Ectodermal cell (in vitro differentiated cells): ENCODE results near the gene USP2.
A peak's percentile ranks its signal among the peaks of the same experiment; 100 is the strongest.

Experiments
- H3K27ac ChIP-seq: 2 replicates; pipeline ENCODE4 v1.7.0; 2013; ENCODE audit warnings: mild to moderate bottlenecking, low read depth, low read length; ENCODE audit not compliant: insufficient read depth, poor library complexity, severe bottlenecking
- H3K27me3 ChIP-seq: 2 replicates; pipeline ENCODE4 v1.7.0; 2013; ENCODE audit warnings: mild to moderate bottlenecking, low read length; ENCODE audit not compliant: insufficient read depth, control insufficient read depth, poor library complexity, severe bottlenecking
- H3K36me3 ChIP-seq: one replicate; pipeline ENCODE4 v1.7.0; 2013; ENCODE audit warnings: low read length; ENCODE audit not compliant: control insufficient read depth, insufficient read depth
- H3K4me1 ChIP-seq: one replicate; pipeline ENCODE4 v1.7.0; 2013; ENCODE audit warnings: low read length; ENCODE audit not compliant: control insufficient read depth, insufficient read depth
- H3K4me3 ChIP-seq: 2 replicates; pipeline ENCODE4 v1.7.0; 2013; ENCODE audit warnings: low read depth, low read length, control low read depth; ENCODE audit not compliant: insufficient read depth
- H3K9me3 ChIP-seq: 2 replicates; pipeline ENCODE4 v1.7.0; 2013; ENCODE audit warnings: mild to moderate bottlenecking, low read length, moderate library complexity; ENCODE audit not compliant: control insufficient read depth
- WGBS, 2 experiments: methylation state at CpG; one replicate each; pipeline ENCODE4 v1.1.7; 2013; ENCODE audit warnings: missing lambda C conversion rate in 2 of 2; 5-methylcytosine and 5-hydroxymethylcytosine counted together

The USP2 gene

GRCh38 chr11:119421351-119421750, 39.9 kb upstream of the USP2 start:
- no peaks in the 10 kb centered on the region for H3K27me3 ChIP-seq
- H3K36me3 ChIP-seq = peaks cover 12% of the 10 kb centered on the region
- H3K4me1 ChIP-seq = peaks cover 5% of the 10 kb centered on the region
- no peak overlapping the region for H3K27ac ChIP-seq
- H3K4me3 ChIP-seq = peak overlapping the region; percentile 75
- WGBS, 2 experiments = 8 to 12% methylated on average over 6 to 7 of the region's 8 CpGs
- no peaks in the 10 kb centered on the region for H3K9me3 ChIP-seq

GRCh38 chr11:119420631-119421030, 39.1 kb upstream of the USP2 start:
- no peaks in the 10 kb centered on the region for H3K27me3 ChIP-seq
- no peak overlapping the region for H3K4me3 ChIP-seq
- WGBS, 2 experiments = 86 to 90% methylated on average over 8 of the region's 8 CpGs
- peaks cover 12% of the 10 kb centered on the region for H3K36me3 ChIP-seq
- peaks cover 5% of the 10 kb centered on the region for H3K4me1 ChIP-seq
- no peaks in the 10 kb centered on the region for H3K9me3 ChIP-seq
- H3K27ac ChIP-seq = no peak overlapping the region

GRCh38 chr11:119419834-119420492, 38.5 kb upstream of the USP2 start:
- H3K27me3 ChIP-seq = no peaks in the 10 kb centered on the region
- no peaks in the 10 kb centered on the region for H3K9me3 ChIP-seq
- no peak overlapping the region for H3K4me3 ChIP-seq
- peaks cover 5% of the 10 kb centered on the region for H3K4me1 ChIP-seq
- no peak overlapping the region for H3K27ac ChIP-seq
- 94% methylated on average over 18 of the region's 18 CpGs for WGBS, 2 experiments
- peaks cover 12% of the 10 kb centered on the region for H3K36me3 ChIP-seq

GRCh38 chr11:119419246-119419645, 37.8 kb upstream of the USP2 start:
- Histone ChIP-seq H3K4me3 (no peak overlapping the region), H3K27ac (no peak overlapping the region), H3K9me3 (no peaks in the 10 kb centered on the region), H3K36me3 (peaks cover 12% of the 10 kb centered on the region), H3K4me1 (peaks cover 5% of the 10 kb centered on the region), H3K27me3 (no peaks in the 10 kb centered on the region)
- WGBS, 2 experiments = 90 to 95% methylated on average over 5 of the region's 5 CpGs

- Histone ChIP-seq H3K27ac (no peak overlapping the region), H3K4me3 (no peak overlapping the region), H3K36me3 (peaks cover 12% of the 10 kb centered on the region), H3K9me3 (no peaks in the 10 kb centered on the region), H3K4me1 (peaks cover 5% of the 10 kb centered on the region), H3K27me3 (no peaks in the 10 kb centered on the region)
- WGBS, 2 experiments = 93 to 98% methylated on average over 4 of the region's 4 CpGs
Measured at GRCh38 chr11:119418759-119419158, 37.3 kb upstream of the USP2 start.

DNA sequence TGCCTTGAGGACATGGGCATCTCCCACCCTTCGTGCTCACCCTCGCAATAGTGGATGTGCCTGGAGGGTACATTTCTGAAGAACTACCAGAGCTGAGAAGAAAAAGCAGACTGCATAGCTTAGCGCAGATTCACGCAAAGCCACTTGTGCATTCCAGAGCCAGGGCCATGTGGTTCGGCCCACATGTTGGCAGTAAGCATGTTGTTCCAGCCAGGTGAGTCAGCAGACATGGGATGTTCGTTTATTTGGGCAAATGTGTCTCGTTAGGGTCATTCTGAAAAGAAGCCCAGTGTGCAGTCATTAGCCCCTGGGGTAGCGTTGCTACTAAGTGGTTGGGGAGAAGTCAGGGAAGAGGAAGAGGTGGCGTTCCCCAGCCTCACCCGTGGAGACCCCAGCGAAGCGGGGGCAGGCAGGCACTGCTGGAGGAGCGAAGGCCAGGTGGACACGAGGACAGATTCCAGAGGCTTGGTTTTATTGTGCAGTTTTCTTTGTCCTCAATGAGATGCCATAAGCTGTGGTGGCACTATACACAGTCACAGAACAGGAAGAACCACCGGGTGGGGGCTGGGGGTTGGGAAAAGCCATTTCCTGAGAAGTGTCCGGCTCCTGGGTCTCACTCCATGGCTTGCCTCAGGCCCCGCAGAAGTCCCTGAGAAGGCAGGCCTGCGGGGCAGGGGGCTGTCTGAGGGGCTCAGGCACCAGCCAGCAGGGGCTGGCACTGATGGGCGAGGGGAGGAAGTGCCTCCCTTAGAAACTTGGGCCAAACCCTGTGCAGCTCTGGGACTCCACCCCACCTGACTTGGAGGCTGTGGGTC, 36.4 kb upstream of the USP2 start:
- Histone ChIP-seq H3K9me3 (no peaks in the 10 kb centered on the region), H3K27me3 (no peaks in the 10 kb centered on the region), H3K27ac (no peak overlapping the region), H3K4me3 (no peak overlapping the region), H3K4me1 (peaks cover 5% of the 10 kb centered on the region), H3K36me3 (peaks cover 12% of the 10 kb centered on the region)
- WGBS, 2 experiments = 91 to 94% methylated on average over 19 of the region's 19 CpGs

DNA sequence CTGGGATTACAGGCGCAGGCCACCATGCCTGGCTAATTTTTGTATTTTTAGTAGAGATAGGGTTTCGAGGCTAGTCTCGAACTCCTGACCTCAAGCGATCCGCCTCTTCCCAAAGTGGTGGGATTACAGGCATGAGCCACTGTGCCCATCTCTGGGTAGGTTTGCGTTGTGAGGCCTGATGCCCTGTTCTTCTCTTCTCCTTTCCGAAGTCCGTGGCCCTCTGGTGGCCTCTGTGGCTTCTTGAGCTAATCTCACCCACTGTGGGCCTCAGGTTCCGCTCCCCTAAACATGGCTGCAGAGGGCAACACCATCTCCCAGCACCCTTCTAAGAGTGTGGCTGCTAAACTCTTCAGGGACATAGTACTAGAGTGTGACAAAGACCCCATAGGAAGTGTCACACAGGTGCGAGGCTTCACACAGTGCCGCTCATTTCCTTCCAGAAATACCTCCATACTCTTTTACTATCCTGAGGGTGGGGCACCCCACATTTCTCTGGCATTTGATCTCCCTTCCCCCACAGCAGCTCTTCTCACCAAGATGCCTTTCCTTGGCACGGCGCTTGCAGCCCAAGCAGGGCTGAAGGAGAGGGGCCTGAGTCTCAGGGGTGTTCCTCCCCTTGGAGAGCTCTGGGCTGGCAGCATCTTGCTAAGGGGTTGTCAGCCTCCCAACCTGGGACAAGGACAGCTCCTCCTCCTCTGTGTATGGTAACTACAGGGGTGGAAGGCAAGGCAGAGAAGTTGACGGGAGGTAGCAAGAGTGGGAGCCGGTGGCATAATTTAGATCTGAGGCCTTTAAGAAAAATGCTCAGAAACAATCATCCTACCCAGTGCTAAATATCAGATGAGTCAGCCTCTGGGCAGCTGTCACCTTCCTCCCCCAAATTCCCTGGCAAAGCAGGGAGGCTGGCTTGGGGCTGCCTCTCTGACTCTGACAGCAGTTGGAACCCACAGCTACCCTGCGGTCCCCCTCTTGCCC, 35.4 kb upstream of the USP2 start:
- H3K36me3 ChIP-seq = peaks cover 12% of the 10 kb centered on the region
- 87% methylated on average over 16 of the region's 16 CpGs for WGBS, 2 experiments
- no peak overlapping the region for H3K4me3 ChIP-seq
- H3K4me1 ChIP-seq = peaks cover 5% of the 10 kb centered on the region
- H3K9me3 ChIP-seq = no peaks in the 10 kb centered on the region
- H3K27ac ChIP-seq = no peak overlapping the region
- H3K27me3 ChIP-seq = no peaks in the 10 kb centered on the region

DNA sequence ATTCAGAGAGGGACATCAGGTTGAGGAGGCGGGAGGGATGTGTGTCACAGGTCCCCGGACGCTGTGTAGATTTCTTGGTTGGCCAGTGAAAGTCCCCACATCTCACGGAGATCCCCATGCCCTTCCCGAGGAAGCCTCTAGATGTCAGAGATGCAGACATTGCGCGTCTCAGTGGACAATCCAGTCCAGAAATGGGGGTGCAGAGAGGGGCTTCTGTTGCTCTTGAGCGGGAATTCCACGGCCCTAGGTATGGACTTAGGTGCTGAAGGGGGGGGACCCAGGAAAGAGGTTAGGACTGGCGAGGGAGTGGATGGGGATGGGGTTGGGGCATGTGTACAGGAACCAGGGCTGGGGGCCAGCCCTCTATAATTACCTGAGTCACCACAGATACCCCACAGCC, 34.5 kb upstream of the USP2 start:
- peaks cover 12% of the 10 kb centered on the region for H3K36me3 ChIP-seq

GRCh38 chr11:119415517-119415916, 34.0 kb upstream of the USP2 start:
- no peaks in the 10 kb centered on the region for H3K9me3 ChIP-seq
- 97% methylated on average over 3 of the region's 3 CpGs for WGBS, 2 experiments

More for the DNA sequence above, 34.5 kb upstream of the USP2 start:
- 93 to 94% methylated on average over 9 to 10 of the region's 10 CpGs for WGBS, 2 experiments
- no peak overlapping the region for H3K4me3 ChIP-seq
- H3K27ac ChIP-seq = no peak overlapping the region
- no peaks in the 10 kb centered on the region for H3K9me3 ChIP-seq
- H3K27me3 ChIP-seq = no peaks in the 10 kb centered on the region
- no peaks in the 10 kb centered on the region for H3K4me1 ChIP-seq

GRCh38 chr11:119414734-119415133, 33.2 kb upstream of the USP2 start:
- no peaks in the 10 kb centered on the region for H3K4me1 ChIP-seq
- H3K27me3 ChIP-seq = no peaks in the 10 kb centered on the region
- no peak overlapping the region for H3K27ac ChIP-seq

More at GRCh38 chr11:119415517-119415916, 34.0 kb upstream of the USP2 start:
- peaks cover 12% of the 10 kb centered on the region for H3K36me3 ChIP-seq
- no peak overlapping the region for H3K27ac ChIP-seq
- H3K4me3 ChIP-seq = no peak overlapping the region
- no peaks in the 10 kb centered on the region for H3K27me3 ChIP-seq
- H3K4me1 ChIP-seq = no peaks in the 10 kb centered on the region

More at GRCh38 chr11:119414734-119415133, 33.2 kb upstream of the USP2 start:
- Histone ChIP-seq H3K9me3 (no peaks in the 10 kb centered on the region), H3K36me3 (peaks cover 6% of the 10 kb centered on the region), H3K4me3 (no peak overlapping the region)
